Right lobe of liver (tissue), 6 donors: ENCODE measurements around the gene KIAA1671. TPM values are rescaled to one million over a fixed set of nuclear protein-coding genes. Genes with fewer than 3 reads are reported as not detected.
"Not testable (repeated sequence)": the region's sequence is repeated elsewhere in the genome, so short reads cannot be mapped to it uniquely, and the experiment has no call there.

Experiments
- ATAC-seq, 4 donors: fragments of 200-7000 bp; cut with Tn5 transposase; one replicate each; pipeline ENCODE4 v1.9.1; 2020; ENCODE audit warnings: mild to moderate bottlenecking in 4 of 4, moderate library complexity in 4 of 4
- DNase-seq, 3 donors: peaks; one replicate each; pipeline ENCODE4 v3.0.0-alpha.2; 2020
- H3K27ac ChIP-seq, 3 donors: fragments of 200-600 bp; one replicate each; pipeline ENCODE4 v1.8.0; 2022
- H3K27me3 ChIP-seq, 2 donors: fragments of 200-600 bp; one replicate each; pipeline ENCODE4 v1.8.0; 2022
- H3K36me3 ChIP-seq, 4 donors: fragments of 200-600 bp; sonication (generic) in 1 of 4; one replicate each; pipeline versions ENCODE4 v1.5.1 to v1.8.0; 2017 to 2022; ENCODE audit warnings: control low read depth in 1 of 4
- H3K4me1 ChIP-seq, 4 donors: fragments of 200-600 bp; sonication (generic) in 1 of 4; one replicate each; pipeline versions ENCODE4 v1.5.1 to v1.8.0; 2017 to 2022; ENCODE audit warnings: control low read depth in 1 of 4
- H3K4me3 ChIP-seq, 3 donors: fragments of 200-600 bp; one replicate each; pipeline ENCODE4 v1.8.0; 2022
- H3K9me3 ChIP-seq, 4 donors: fragments of 200-600 bp; sonication (generic) in 1 of 4; one replicate each; pipeline versions ENCODE4 v1.5.1 to v1.8.0; 2017 to 2022; ENCODE audit warnings: control low read depth in 1 of 4
- CTCF ChIP-seq, 4 donors: fragments of 200-600 bp in 3 of 4; fragments of 450-650 bp in 1 of 4; IDR thresholded peaks; one replicate each; pipeline versions ENCODE4 v1.5.1 to v1.8.0; 2016 to 2022; ENCODE audit warnings: antibody characterized with exemption in 4 of 4, mild to moderate bottlenecking in 2 of 4
- POLR2A ChIP-seq: fragments of 450-650 bp; IDR thresholded peaks from one replicate; pipeline ENCODE4 v1.6.1; 2017; ENCODE audit warnings: antibody characterized with exemption, mild to moderate bottlenecking
- WGBS: methylation state at CpG from one replicate; pipeline ENCODE4 v1.1.6; 2018; ENCODE audit warnings: low coverage, low lambda C conversion rate; ENCODE audit not compliant: insufficient coverage; ENCODE audit errors: missing lambda C conversion rate; 5-methylcytosine and 5-hydroxymethylcytosine counted together
- intact Hi-C, 2 donors: fragments of 100-400 bp; cut with DNase I; formaldehyde crosslinking; loops; one replicate each; pipeline versions ENCODE4 v1.11.2 to v1.14.1; 2022
- total RNA-seq, 6 experiments: library from RNA; depleted of rRNA in 2 of 6; stranded (reverse); fragments of >200 nt in 2 of 6; fragmentation: NEBNext Ultra II Directional in 3 of 6; extraction: Animal tissue kit (Norgen Biotek cat#: 25700) in 3 of 6; gene quantifications; one replicate each; pipeline versions ENCODE4 v1.1.0 to v1.2.4, GENCODE V29; 2016 to 2023
- donor health status: DM: no; HTN: yes; CAD: no.
- donor health status: DM: no; HTN: no; CAD: no.
- donor health status: DM: no; HTN: no; CAD: no.
- donor health status: DM: no; HTN: yes; CAD: no.
- donor health status: DM: no; HTN: yes; CAD: no.

Gene KIAA1671
- total RNA-seq, 6 experiments from 2014 or later: 31.1 to 56.6 (median 39.2) TPM

GRCh38 chr22:25221790-25222189, 269.3 kb downstream of the KIAA1671 start:
- DNase-seq: no peak
- WGBS: 88% methylated on average over 7 of the region's 8 CpGs

GRCh38 chr22:25223269-25223850, 270.8 kb downstream of the KIAA1671 start:
- Histone ChIP-seq H3K36me3 (no peaks in the 10 kb centered on the region), H3K27me3 (no peaks in the 10 kb centered on the region), H3K9me3 (no peaks in the 10 kb centered on the region), H3K27ac (no peak overlapping the region), H3K4me3 (no peak overlapping the region), H3K4me1 (no peaks in the 10 kb centered on the region)
- intact Hi-C loops: no loop called here
- ATAC-seq: peak in 3 of 4 donors; percentile 47 to 64 (median 57)
- DNase-seq: no peak
- no peak for TF ChIP-seq POLR2A
- no peak for TF ChIP-seq CTCF (IDR thresholded peaks at IDR 0.05)
- WGBS: 56% methylated on average over 9 of the region's 12 CpGs

More at GRCh38 chr22:25221790-25222189, 269.3 kb downstream of the KIAA1671 start:
- no peak for TF ChIP-seq POLR2A
- TF ChIP-seq CTCF (IDR thresholded peaks at IDR 0.05): no peak
- Histone ChIP-seq H3K4me1 (no peaks in the 10 kb centered on the region), H3K27me3 (no peaks in the 10 kb centered on the region), H3K4me3 (no peak overlapping the region), H3K36me3 (no peaks in the 10 kb centered on the region), H3K27ac (no peak overlapping the region), H3K9me3 (no peaks in the 10 kb centered on the region)
- intact Hi-C loops: no loop called here
- no peak for ATAC-seq

GRCh38 chr22:25228822-25229221, 276.3 kb downstream of the KIAA1671 start:
- intact Hi-C loops: no loop called here
- 96% methylated on average over 13 of the region's 13 CpGs for WGBS
- no peak for TF ChIP-seq POLR2A
- no peak for TF ChIP-seq CTCF (IDR thresholded peaks at IDR 0.05)
- ATAC-seq (no peak), DNase-seq (no peak)
- Histone ChIP-seq H3K36me3 (no peaks in the 10 kb centered on the region), H3K27me3 (no peaks in the 10 kb centered on the region), H3K27ac (no peak overlapping the region), H3K4me3 (no peak overlapping the region), H3K9me3 (no peaks in the 10 kb centered on the region), H3K4me1 (no peaks in the 10 kb centered on the region)

GRCh38 chr22:25230760-25231159, 278.2 kb downstream of the KIAA1671 start:
- H3K9me3 ChIP-seq, H3K27me3 ChIP-seq, H3K4me3 ChIP-seq, H3K4me1 ChIP-seq, H3K36me3 ChIP-seq, intact Hi-C loops, ATAC-seq, H3K27ac ChIP-seq, DNase-seq: not testable (repeated sequence)
- 83% methylated on average over 2 of the region's 2 CpGs for WGBS

- DNase-seq (no peak), ATAC-seq (peak in 2 of 4 donors; percentile 22 to 77)
- Histone ChIP-seq H3K4me3 (no peak overlapping the region), H3K4me1 (no peaks in the 10 kb centered on the region), H3K9me3 (no peaks in the 10 kb centered on the region), H3K27me3 (no peaks in the 10 kb centered on the region), H3K27ac (no peak overlapping the region), H3K36me3 (no peaks in the 10 kb centered on the region)
- 55% methylated on average over 2 of the region's 5 CpGs for WGBS
- intact Hi-C loops: no loop called here
- TF ChIP-seq POLR2A: no peak
- no peak for TF ChIP-seq CTCF (IDR thresholded peaks at IDR 0.05)
Measured at GRCh38 chr22:25232301-25232700, 279.8 kb downstream of the KIAA1671 start.

GRCh38 chr22:25233706-25234105, 281.2 kb downstream of the KIAA1671 start:
- H3K36me3 ChIP-seq, H3K4me1 ChIP-seq, H3K4me3 ChIP-seq, DNase-seq, H3K27ac ChIP-seq, H3K9me3 ChIP-seq, H3K27me3 ChIP-seq, intact Hi-C loops, ATAC-seq: not testable (repeated sequence)
